Stimulated activated naive CD8-positive, alpha-beta T cell treated with anti-CD3 and anti-CD28 coated beads, Interleukin-15, Interleukin-2, amounts not matched to agents 100 ng/mL and 50 ng/mL, for 24 hours (primary cell): Measurements from ENCODE around the gene CENPO.

Experiments
- H3K27ac Mint-ChIP-seq: one replicate; pipeline ENCODE4 v1.8.0; 2021; ENCODE audit warnings: mild to moderate bottlenecking, mixed read lengths
- H3K27me3 Mint-ChIP-seq: one replicate; pipeline ENCODE4 v1.8.0; 2021; ENCODE audit warnings: mixed read lengths
- H3K36me3 Mint-ChIP-seq: one replicate; pipeline ENCODE4 v1.8.0; 2021; ENCODE audit warnings: low read depth, mixed read lengths
- H3K4me1 Mint-ChIP-seq: one replicate; pipeline ENCODE4 v1.8.0; 2021; ENCODE audit warnings: low read depth, mixed read lengths
- H3K4me3 Mint-ChIP-seq: one replicate; pipeline ENCODE4 v1.8.0; 2021; ENCODE audit warnings: mild to moderate bottlenecking, mixed read lengths
- H3K9me3 Mint-ChIP-seq: one replicate; pipeline ENCODE4 v1.8.0; 2021; ENCODE audit warnings: mixed read lengths

Gene CENPO

DNA sequence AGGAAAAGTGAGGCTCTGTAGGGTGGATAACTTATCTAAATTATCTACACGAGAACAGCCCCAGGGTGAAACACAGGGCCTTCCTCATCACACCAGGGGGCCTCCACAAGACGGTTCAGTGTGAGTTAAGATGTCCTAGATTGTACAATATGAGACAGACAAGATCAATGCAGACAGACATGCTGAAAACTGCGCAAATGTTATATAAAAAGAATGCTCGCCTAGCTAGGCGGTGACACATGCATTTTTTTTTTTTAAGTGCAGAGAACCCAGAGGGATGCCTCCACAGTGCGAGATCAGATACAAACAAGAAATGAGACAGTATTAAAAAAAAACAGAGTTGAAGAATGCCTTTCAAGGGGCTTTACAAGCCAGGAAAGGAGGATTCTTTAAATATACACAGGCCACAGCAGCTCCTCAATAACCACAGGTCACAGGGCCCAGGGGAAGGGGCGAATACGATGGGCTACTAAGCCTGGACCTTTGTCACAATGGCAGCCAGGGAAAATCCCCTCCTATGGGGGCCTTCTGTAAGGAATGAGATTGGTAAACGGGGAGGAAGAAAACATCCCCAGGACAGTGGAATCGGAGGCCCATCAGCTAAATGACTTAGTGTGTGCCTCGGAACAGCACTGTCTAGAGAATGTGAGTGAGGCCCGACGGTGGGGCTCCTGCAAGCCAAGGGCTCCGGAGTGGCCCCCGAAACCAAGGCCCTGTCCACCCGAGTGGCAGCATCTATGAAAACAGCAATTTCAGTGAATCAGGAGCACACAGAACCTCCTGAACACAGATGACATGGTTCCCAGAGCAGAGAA, 77.9 kb downstream of the CENPO start:
- H3K36me3 Mint-ChIP-seq: peaks cover 31% of the 10 kb centered on the region
- no peaks in the 10 kb centered on the region for H3K27me3 Mint-ChIP-seq
- H3K4me1 Mint-ChIP-seq: no peaks in the 10 kb centered on the region
- H3K4me3 Mint-ChIP-seq: no peak overlapping the region
- H3K27ac Mint-ChIP-seq: no peak overlapping the region
- no peaks in the 10 kb centered on the region for H3K9me3 Mint-ChIP-seq

DNA sequence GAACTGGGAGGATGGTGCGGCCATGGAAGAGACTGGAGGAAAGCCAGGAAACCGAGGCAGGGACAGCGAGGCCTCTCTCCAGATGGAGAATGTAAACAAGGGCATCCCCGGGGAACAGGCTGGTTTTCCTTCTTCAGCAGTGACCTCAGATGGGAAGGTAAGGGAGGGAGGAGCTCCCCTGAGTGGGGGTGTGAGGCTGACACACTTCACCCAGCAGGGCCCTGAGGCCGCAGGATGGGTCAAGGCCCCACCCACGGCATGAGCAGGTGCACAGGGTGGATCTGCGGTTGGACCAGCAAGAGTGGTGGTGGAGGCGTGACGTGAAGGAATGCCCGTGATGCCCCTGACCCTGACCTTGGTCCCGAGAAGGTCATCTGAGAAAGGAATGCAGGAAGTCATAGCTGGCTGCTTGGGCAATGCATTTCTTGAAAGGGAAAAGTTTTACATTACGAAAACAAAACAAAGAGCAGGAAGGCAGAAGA, 78.7 kb downstream of the CENPO start:
- Mint-ChIP-seq H3K36me3 (peaks cover 27% of the 10 kb centered on the region), H3K27me3 (no peaks in the 10 kb centered on the region), H3K9me3 (no peaks in the 10 kb centered on the region), H3K4me3 (no peak overlapping the region), H3K4me1 (no peaks in the 10 kb centered on the region), H3K27ac (no peak overlapping the region)
